GM12801 (cell line): ENCODE data around the gene S100B.

Source experiments
- TF ChIP-seq, protein P1 (sequence below): IDR thresholded peaks from one replicate; pipeline ENCODE4 v1.5.1; 2011; ENCODE audit warnings: control low read depth; ENCODE audit not compliant: insufficient read length; ENCODE audit errors: extremely low read depth

Gene S100B

DNA sequence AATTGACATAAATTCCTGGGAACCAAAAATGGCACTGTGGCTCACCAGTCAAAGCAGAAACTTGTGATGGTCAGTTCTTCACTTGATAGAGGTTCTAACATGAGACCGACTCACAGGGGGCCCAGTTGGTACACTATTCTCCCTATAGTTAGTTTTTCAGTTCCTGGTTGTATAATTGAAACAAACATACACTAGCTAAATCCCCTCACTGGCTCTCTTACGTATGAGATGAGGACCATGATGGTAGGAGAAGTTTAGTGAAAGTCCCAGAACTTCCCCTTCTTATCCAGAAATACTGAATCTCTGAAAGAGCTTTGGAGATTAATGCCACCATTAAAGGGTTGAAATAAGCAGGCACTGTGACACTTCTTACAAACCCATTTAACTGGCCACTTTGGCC is 2.8 kb upstream of the S100B start:
- TF ChIP-seq, protein P1, sequence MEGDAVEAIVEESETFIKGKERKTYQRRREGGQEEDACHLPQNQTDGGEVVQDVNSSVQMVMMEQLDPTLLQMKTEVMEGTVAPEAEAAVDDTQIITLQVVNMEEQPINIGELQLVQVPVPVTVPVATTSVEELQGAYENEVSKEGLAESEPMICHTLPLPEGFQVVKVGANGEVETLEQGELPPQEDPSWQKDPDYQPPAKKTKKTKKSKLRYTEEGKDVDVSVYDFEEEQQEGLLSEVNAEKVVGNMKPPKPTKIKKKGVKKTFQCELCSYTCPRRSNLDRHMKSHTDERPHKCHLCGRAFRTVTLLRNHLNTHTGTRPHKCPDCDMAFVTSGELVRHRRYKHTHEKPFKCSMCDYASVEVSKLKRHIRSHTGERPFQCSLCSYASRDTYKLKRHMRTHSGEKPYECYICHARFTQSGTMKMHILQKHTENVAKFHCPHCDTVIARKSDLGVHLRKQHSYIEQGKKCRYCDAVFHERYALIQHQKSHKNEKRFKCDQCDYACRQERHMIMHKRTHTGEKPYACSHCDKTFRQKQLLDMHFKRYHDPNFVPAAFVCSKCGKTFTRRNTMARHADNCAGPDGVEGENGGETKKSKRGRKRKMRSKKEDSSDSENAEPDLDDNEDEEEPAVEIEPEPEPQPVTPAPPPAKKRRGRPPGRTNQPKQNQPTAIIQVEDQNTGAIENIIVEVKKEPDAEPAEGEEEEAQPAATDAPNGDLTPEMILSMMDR: no peak

DNA sequence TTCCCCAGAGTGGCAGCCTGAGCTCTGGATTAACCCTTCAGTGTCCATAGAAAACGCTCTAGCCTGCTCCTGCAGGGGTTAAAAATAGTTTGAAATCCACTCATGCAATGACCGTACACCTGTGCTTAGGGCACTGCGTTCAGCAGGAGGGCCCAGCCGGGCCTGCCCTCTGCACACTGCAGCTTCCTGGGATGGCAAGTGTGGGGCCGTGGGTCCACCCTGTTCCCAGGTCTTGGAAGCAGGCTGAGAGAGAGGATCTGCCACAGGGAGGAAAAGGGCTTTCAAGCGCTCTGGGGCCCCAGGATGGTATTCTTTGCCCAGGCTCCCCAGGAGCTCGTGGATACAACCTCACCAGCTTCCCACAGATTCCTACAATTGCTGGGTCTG is 1.5 kb upstream of the S100B start:
- TF ChIP-seq, protein P1: no peak

DNA sequence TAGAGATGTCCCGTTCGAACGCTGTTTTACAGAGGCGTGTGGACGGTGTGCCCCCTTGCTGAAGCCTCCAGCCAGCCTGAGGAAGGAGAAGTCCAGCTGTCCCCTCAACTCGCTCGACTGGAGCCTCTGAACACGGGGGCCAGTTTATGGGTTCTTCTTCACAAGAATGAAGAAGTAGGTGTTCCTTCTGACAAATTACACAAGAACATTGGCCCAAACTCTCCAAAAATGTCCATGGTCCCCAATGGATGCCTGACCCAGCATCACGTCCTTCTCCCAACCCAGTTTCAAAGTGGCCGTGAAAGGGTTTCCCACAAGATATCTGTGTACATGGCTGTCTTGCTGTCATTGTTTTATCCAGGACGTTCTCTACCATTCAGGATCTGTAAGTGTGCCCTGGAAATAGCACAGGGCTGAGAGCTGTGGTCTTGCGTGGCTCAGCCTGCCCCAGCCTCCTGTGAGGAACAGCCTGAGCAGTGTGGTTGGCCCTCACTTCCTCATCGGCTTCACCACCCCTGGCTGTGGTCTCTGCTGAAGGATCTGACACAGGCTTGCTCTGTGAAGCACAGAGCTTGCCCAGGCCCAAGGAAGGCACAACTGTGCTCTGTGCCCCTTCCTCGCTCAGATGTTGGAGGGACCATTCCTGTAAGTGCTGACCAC is 1.0 kb upstream of the S100B start:
- TF ChIP-seq, protein P1: no peak

DNA sequence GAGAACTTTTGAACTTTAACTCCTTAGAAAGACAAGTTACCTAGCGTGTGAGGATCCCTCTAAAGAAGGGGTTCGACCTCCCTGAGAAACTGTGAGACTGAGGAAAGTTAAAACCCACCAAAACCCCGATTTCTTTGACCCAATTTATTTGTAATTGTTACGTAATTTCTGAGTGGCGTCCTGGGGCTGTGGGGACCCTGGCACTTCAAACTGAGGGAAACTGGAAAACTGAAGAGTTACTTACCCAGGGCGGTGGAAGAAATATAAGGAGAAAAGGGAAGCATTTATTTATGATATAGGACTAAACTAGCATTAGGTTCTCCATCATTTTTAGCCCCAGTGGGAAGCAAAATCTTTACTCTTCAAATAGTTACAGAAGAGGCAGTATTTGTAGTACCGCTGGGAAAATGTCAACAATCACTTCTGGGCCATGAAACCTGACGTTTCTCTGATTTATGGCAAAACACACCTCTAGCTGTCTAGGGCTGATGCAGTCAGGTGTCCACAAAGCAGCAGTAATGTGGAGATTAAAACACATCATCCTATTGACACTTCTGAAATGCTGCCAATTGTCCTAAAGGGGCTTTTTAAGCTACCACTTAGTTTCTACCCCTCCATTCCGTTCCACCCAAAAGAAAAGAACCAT is 430 bp downstream of the S100B start:
- TF ChIP-seq, protein P1: no peak

DNA sequence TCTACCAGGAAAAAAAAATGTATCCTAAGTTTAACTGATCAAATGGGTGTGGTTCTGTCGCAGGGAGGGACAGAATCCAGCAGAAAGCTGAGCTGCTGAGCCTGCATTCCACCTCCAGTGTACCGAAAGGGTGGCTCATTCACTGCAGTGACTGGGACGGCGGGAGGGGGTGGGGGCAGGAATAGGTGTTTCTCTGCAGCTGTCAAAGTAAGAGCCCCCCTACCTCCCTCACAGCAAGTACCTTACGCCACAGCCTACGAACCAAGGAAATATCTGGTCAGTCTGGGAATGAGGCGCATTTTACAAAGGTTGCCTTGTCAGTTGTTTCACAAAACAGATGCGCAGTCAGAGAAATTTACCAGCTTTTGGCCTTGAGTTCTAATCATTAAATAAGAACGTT is 1.7 kb downstream of the S100B start:
- TF ChIP-seq, protein P1: no peak

DNA sequence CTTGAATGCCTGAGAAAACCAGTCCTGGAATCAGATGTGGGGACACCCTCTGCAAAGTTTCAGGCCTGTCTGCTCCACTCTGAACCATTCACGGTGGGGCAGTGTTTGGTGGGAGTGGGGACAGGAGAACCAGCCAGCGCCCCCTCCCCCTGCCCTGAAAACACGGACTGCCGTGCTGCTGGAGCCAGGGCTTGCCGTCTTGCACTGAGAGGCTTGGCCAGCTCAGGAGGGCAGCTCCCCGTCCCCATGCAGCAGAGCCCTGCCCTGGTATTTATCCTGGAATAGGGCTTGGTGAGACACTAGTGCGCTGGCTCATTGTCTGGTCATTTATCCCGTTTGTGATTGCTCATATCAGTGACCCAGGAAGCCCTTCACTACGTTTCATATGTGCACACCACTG is 3.9 kb downstream of the S100B start:
- TF ChIP-seq, protein P1: no peak

DNA sequence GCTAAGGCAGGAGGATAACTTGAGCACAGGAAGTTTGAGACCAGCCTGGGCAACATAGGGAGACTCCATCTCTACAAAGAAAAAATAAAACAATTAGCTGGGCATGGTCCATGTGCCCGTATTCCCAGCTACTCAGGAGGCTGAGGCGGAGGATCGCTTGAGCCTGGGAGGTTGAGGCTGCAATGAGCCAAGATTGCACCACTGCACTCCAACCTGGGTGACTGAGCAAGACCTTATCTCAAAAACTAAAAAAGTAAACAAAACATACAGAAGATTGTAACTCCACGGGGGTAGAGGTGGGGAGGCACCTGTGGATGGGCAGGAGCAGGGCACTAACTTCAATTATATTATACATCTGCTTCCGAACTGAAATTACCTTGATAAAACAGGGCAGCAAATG is 4.6 kb downstream of the S100B start:
- TF ChIP-seq, protein P1: no peak
